ENCODE results near the gene PRKCB. TPM values are rescaled to one million over a fixed set of nuclear protein-coding genes. Genes with fewer than 3 reads are reported as not detected.
"Not testable (repeated sequence)": the region's sequence is repeated elsewhere in the genome, so short reads cannot be mapped to it uniquely, and the experiment has no call there.

The PRKCB gene
- total RNA-seq, 2 donors from 2014 or later = 3.8 to 7.3 TPM

DNA sequence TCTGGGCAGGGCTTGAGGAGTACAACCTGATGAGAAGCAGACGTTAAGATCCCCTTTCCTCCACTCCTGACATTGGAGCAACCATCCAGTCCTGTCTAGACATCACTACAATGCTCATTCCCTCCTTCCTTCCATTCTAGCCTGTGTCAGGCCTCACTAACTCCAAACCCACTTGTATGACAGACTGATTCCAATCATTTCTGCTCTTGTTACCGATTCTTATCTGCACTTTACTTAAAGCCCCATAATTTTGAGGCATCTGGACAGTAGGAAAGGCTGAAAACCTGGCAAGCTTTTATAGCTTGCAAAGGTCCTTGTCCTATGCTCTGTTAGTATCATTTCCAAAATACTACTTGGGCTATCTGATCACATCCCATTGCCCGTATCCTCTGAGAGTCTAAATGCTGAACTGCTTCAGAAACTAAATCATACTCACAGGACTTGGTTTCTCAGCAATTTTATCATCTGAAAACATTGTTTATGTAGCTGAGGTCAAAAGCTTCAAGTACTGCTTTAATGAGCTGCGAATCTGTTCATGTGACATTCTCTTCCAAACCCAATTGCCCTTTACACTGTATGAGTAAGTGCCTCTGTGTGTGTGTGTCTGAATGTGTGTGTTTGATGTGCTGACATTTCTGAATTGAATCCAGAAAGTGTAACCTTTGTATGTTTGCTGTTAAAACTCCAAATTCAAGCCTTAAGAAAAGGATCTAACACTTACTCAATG lies 363.2 kb downstream of the PRKCB start:
- intact Hi-C loops (cut with DNase I, micrococcal nuclease) = no loop called here
- DNase-seq = no peak
- ATAC-seq = no peak

DNA sequence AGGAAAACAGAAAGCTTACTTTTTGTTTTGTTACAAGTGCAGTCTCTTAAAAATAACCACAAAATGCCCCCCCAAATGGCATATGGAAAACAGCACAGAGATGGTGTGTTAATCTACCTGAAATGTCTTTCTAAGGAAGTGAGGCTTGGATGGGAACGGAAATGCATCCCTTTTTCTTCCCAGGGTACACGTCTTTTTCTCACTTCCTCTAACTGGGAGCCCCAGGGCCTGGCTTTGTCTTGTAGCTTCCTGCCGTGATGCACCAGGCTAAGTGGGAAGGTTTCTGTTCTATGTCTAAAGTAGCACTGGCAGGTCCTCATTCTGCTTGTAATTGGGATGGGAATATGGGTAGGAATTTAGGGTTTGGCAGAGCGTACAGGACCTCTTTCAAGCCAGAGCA lies 367.9 kb downstream of the PRKCB start:
- no peak for DNase-seq
- no peak for ATAC-seq
- intact Hi-C loops (cut with DNase I, micrococcal nuclease) = loop anchor here in 1 of 2 donors (5.0 kb wide), 1 partner anchor 321 kb away; no protein-coding TSS in a partner anchor

DNA sequence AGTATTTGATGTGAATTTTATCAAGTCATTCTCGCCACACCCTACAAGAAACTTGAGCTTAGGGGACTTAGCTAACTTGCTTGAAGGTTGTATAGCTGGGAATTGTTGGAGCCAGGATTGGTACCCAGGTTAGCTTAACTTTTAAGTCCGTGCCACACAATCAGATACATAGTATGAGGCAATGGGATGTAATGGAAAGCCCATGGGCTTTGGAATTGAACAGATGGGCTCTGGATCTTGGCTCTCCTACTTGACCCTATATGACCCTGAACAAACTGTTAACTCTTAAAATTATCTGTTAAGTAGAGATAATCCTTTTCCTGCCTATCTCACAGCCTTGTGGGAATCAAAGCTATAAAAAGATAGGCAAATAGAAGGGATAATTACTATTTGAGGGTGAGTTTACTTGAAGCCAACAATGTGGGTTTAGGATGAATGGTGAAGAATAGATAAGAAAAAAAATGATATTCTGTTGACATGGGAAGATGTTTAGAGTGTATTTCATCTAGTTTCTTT lies 368.4 kb downstream of the PRKCB start:
- intact Hi-C loops (cut with DNase I, micrococcal nuclease) = loop anchor here in 1 of 2 donors (5.0 kb wide), 1 partner anchor 322 kb away; no protein-coding TSS in a partner anchor
- ATAC-seq (no peak), DNase-seq (no peak)

DNA sequence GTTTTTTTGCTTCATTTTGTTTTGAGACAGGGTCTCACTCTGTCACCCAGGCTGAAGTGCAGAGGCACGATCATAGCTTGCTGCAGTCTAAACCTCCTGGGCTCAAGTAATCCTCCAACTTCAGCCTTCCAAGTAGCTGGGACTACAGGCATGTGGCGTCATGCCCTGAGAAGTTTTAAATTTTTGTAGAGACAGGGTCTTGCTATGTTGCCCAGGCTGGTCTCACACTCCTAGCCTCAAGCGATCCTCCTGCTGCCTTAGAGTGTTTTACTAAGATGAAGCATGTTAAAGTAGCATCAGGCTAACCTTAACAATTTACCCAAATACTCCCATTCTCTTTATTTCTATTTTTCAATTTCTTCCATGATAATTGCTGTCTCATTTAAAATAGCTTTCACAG lies 371.1 kb downstream of the PRKCB start:
- intact Hi-C loops (cut with DNase I, micrococcal nuclease) = no loop called here
- ATAC-seq (no peak), DNase-seq (no peak)

DNA sequence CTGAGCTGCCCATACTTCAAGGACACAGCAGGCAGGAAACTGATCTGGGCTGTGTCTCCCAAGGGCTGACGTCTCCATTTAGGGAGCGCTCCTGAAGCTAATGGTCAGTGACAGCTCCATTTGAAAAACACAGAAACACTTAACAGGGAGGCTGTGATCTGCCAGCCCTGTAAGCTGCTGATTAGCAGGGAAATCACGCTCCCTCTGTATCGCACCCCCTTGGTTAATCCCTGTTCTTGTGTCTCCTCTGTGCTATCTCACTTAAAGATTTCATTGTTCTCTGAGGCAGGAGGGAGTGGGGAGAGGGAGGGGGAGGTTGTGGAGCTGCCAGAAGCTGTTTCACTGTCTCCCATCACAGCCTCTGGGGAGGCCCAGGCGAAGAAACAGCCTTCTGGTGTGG lies 372.9 kb downstream of the PRKCB start:
- ATAC-seq = no peak
- intact Hi-C loops (cut with DNase I, micrococcal nuclease) = no loop called here
- DNase-seq = no peak

DNA sequence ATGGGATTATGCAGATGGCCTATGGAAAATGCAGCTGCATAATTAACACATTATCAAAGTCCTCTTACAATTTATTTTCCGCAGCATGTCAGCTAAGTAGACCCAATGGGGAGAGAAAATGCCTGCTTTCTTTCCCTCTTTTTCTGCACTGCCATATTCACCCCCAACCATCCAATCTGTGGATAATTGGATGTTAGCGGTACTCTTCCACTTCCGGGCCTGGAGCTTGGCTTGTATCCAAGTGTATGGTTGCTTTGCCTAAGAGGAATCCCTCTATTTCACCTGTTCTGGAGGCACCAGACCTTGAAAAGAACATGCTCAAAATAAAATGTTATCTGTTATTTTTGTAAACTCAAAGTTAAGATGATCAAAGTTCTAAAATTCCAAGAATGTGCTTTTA lies 379.2 kb downstream of the PRKCB start:
- ATAC-seq (no peak), DNase-seq (no peak)
- intact Hi-C loops (cut with DNase I, micrococcal nuclease) = no loop called here

DNA sequence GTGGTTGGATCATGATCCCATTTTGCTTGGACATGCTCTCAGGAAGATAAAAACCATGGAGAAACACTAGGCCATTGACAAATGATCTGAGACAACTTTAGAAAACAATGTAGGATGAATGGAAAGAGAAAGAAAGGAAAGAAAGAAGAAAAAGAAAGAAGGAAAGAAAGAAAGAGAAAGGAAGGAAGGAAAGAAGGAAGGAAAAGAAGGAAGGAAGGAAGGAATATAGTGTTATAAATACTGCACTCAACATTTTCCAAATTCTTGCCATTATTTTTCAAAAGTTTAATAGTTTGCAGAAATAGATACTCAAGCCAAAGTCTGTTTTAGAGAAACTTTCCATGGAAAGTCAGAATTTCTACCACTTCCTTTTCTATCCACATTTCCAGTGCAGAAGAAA lies 381.2 kb downstream of the PRKCB start:
- ATAC-seq (no peak), DNase-seq (no peak)
- intact Hi-C loops (cut with DNase I, micrococcal nuclease) = no loop called here

GRCh38 chr16:24217461-24217860 lies 381.7 kb downstream of the PRKCB start:
- intact Hi-C loops (cut with DNase I, micrococcal nuclease) = no loop called here
- no peak for ATAC-seq
- no peak for DNase-seq

GRCh38 chr16:24218299-24218698 lies 382.5 kb downstream of the PRKCB start:
- DNase-seq = no peak
- no peak for ATAC-seq
- intact Hi-C loops (cut with DNase I, micrococcal nuclease) = no loop called here

- DNase-seq (no peak), ATAC-seq (no peak)
- intact Hi-C loops (cut with DNase I, micrococcal nuclease) = no loop called here
Measured at GRCh38 chr16:24221219-24221618, 385.4 kb downstream of the PRKCB start.

GRCh38 chr16:24228514-24228913 lies 392.7 kb downstream of the PRKCB start:
- ATAC-seq = no peak
- intact Hi-C loops (cut with DNase I, micrococcal nuclease) = no loop called here
- DNase-seq = no peak

DNA sequence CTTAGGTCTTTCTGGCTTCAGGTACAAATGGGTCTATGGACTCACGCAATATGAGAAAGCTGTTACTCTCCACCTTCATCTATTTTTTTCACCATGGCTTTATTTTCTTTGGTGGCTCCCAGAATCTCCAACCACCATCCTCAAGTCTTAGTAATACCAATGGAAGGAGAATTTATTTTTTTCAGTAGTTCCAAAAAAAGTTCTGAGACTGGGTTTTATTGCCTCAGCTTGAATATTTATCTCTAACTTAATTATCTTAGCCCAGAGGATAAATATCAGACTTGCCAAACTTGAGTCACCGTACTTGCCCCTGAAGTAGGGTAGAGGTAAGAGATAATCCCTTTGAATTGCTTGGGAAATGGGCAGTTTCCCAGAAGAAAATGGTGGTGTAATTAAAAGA lies 397.2 kb downstream of the PRKCB start:
- intact Hi-C loops (cut with DNase I, micrococcal nuclease) = no loop called here
- ATAC-seq = no peak
- no peak for DNase-seq

GRCh38 chr16:24234737-24235136 lies 399.0 kb downstream of the PRKCB start:
- ATAC-seq = no peak
- intact Hi-C loops (cut with DNase I, micrococcal nuclease) = no loop called here
- no peak for DNase-seq

- ATAC-seq (no peak), DNase-seq (no peak)
- intact Hi-C loops (cut with DNase I, micrococcal nuclease) = no loop called here
Measured at GRCh38 chr16:24235806-24236205, 400.0 kb downstream of the PRKCB start.

DNA sequence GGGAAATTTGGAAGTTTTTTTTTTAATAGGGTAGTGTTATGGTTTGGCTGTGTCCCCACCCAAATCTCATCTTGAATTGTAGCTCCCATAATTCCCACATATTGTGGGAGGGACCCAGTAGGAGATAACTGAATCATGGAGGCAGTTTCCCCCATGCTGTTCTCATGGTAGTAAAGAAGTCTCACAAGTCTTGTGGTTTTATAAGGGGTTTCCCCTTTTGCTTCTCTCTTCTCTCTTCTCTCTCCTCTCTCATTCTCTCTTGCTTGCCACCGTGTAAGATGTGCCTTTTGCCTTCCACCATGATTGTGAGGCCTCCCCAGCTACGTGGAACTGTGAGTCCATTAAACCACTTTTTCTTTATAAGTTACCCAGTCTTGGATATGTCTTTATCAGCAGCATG lies 403.1 kb downstream of the PRKCB start:
- ATAC-seq; intact Hi-C loops (cut with DNase I, micrococcal nuclease): not testable (repeated sequence)

DNA sequence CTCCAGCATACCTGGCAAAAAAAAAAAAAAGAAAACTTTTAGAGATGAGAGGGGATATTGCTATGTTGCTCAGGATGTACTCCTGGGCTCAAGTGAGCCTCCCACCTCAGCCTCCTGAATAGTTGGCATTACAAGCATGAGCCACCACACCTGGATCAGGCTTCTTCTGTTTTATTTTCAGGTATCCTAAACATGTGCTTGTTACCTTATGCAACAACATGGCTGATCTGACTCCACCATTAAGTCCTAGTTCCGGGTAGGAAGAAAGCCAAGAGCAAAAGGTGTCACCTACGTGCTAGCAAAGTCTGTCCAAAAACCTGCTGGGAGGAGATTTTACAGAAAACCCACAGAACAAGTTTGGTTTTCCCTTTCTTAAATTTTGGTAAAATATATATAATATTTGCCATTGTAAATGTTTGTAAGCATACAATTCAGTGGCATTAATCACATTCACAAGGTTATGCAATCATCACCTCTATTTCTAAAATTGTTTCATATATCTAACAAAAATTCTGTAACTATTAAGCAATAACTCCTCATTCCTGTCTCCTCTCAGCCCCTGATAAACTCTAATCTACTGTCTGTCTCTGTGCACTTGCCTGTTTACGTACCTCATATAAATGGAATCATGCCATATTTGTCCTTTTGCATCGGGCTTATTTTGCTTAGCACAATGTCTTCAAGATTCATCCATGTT lies 411.3 kb downstream of the PRKCB start:
- DNase-seq (no peak), ATAC-seq (no peak)
- intact Hi-C loops (cut with DNase I, micrococcal nuclease) = no loop called here

More for the DNA sequence above, 403.1 kb downstream of the PRKCB start:
- not testable (repeated sequence) for DNase-seq

- DNase-seq (peak in 1 of 2 donors; percentile 26), ATAC-seq (peak; percentile 55)
- intact Hi-C loops (cut with DNase I, micrococcal nuclease) = loop anchor here in 1 of 2 donors (10.0 kb wide), 1 partner anchor 208 kb away; no protein-coding TSS in a partner anchor
Measured at GRCh38 chr16:24253192-24253591, 417.4 kb downstream of the PRKCB start.

GRCh38 chr16:24255456-24256371 lies 419.9 kb downstream of the PRKCB start, which contains the start of gene CACNG3:
Gene CACNG3 (plus strand): TSS chr16:24256335. CDS start chr16:24256755, 420 bp downstream.
- peak; percentile 27 to 43 for DNase-seq
- intact Hi-C loops (cut with DNase I, micrococcal nuclease) = loop anchor here in 1 of 2 donors (10.0 kb wide), 1 partner anchor 211 kb away; no protein-coding TSS in a partner anchor
- no peak for ATAC-seq

GRCh38 chr16:24257958-24258357 lies 422.2 kb downstream of the PRKCB start:
- DNase-seq (no peak), ATAC-seq (no peak)
- intact Hi-C loops (cut with DNase I, micrococcal nuclease) = loop anchor here in 1 of 2 donors (10.0 kb wide), 1 partner anchor 213 kb away; no protein-coding TSS in a partner anchor

Measured in left colon (tissue), 2 donors.